SK-N-SH treated with all-trans-retinoic acid at 6 μM for 48 hours (cell line): ENCODE measurements around the gene ZFYVE28.

ENCODE experiments used
- ATAC-seq: fragments of 200-7000 bp; cut with Tn5 transposase; 3 replicates; pipeline ENCODE4 v1.9.1; 2020; ENCODE audit warnings: mild to moderate bottlenecking, moderate library complexity
- BACH2 ChIP-seq: fragments of 250-450 bp; sonication (Bioruptor Pico); IDR thresholded peaks from 2 replicates; pipeline ENCODE4 v1.9.0; 2021; ENCODE audit warnings: mild to moderate bottlenecking, borderline replicate concordance
- CREB5 ChIP-seq: fragments of 250-450 bp; sonication (Bioruptor Pico); IDR thresholded peaks from 2 replicates; pipeline ENCODE4 v1.5.1; 2020; ENCODE audit warnings: low read depth, mild to moderate bottlenecking, moderate library complexity
- CSRNP3 ChIP-seq: fragments of 250-450 bp; sonication (Bioruptor Pico); IDR thresholded peaks from 2 replicates; pipeline ENCODE4 v1.5.1; 2021; ENCODE audit warnings: mild to moderate bottlenecking, moderate library complexity
- ESRRG ChIP-seq: fragments of 250-450 bp; sonication (Bioruptor Pico); IDR thresholded peaks from 2 replicates; pipeline ENCODE4 v1.6.1; 2021; ENCODE audit warnings: mild to moderate bottlenecking
- GLIS3 ChIP-seq: fragments of 250-450 bp; sonication (Bioruptor Pico); IDR thresholded peaks from 2 replicates; pipeline ENCODE4 v1.5.0; 2020; ENCODE audit warnings: mild to moderate bottlenecking, moderate library complexity
- ISL1 ChIP-seq: fragments of 250-450 bp; sonication (Bioruptor Pico); IDR thresholded peaks from 2 replicates; pipeline ENCODE4 v2.1.2; 2022; ENCODE audit warnings: mild to moderate bottlenecking, moderate library complexity
- OSR1 ChIP-seq: fragments of 250-450 bp; sonication (Bioruptor Pico); IDR thresholded peaks from 2 replicates; pipeline ENCODE4 v1.8.0; 2022; ENCODE audit warnings: moderate library complexity, mild to moderate bottlenecking, inconsistent platforms
- PATZ1 ChIP-seq: fragments of 250-450 bp; sonication (Bioruptor Pico); IDR thresholded peaks from 2 replicates; pipeline ENCODE4 v1.8.0; 2020; ENCODE audit warnings: mild to moderate bottlenecking, moderate library complexity, borderline replicate concordance
- POU6F1 ChIP-seq: fragments of 250-450 bp; sonication (Bioruptor Pico); IDR thresholded peaks from 2 replicates; pipeline ENCODE4 v1.8.0; 2021; ENCODE audit warnings: low read depth, mild to moderate bottlenecking, moderate library complexity, borderline replicate concordance
- PPARA ChIP-seq: fragments of 250-450 bp; sonication (Bioruptor Pico); IDR thresholded peaks from 2 replicates; pipeline ENCODE4 v1.5.0; 2020; ENCODE audit warnings: mild to moderate bottlenecking, borderline replicate concordance
- SNAI2 ChIP-seq: fragments of 250-450 bp; sonication (Bioruptor Pico); IDR thresholded peaks from 2 replicates; pipeline ENCODE4 v1.5.0; 2020; ENCODE audit warnings: mild to moderate bottlenecking, moderate library complexity
- TCF4 ChIP-seq: fragments of 250-450 bp; sonication (Bioruptor Pico); IDR thresholded peaks from 2 replicates; pipeline ENCODE4 v1.8.0; 2021; ENCODE audit warnings: mild to moderate bottlenecking, moderate library complexity, borderline replicate concordance
- TSHZ2 ChIP-seq: fragments of 250-450 bp; sonication (Bioruptor Pico); IDR thresholded peaks from 2 replicates; pipeline ENCODE4 v1.5.0; 2020; ENCODE audit warnings: mild to moderate bottlenecking, moderate library complexity
- ZC3H10 ChIP-seq: fragments of 250-450 bp; sonication (Bioruptor Pico); IDR thresholded peaks from 2 replicates; pipeline ENCODE4 v1.5.1; 2021; ENCODE audit warnings: mild to moderate bottlenecking, moderate library complexity
- ZFP3 ChIP-seq: fragments of 250-450 bp; sonication (Bioruptor Pico); IDR thresholded peaks from 2 replicates; pipeline ENCODE4 v1.5.0; 2020; ENCODE audit warnings: mild to moderate bottlenecking, moderate library complexity
- ZFP30 ChIP-seq: fragments of 450-650 bp; formaldehyde crosslinking; IDR thresholded peaks from 2 replicates; pipeline ENCODE4 v1.5.0; 2022; ENCODE audit warnings: mild to moderate bottlenecking, moderate library complexity
- ZNF565 ChIP-seq: fragments of 450-650 bp; formaldehyde crosslinking; conservative IDR thresholded peaks from 2 replicates; pipeline ENCODE4 v1.5.0; 2020; ENCODE audit warnings: low read depth, mild to moderate bottlenecking, moderate library complexity
- ZNF70 ChIP-seq: fragments of 450-650 bp; formaldehyde crosslinking; IDR thresholded peaks from 2 replicates; pipeline ENCODE4 v1.5.0; 2020; ENCODE audit warnings: mild to moderate bottlenecking, moderate library complexity
- ZNF8 ChIP-seq: fragments of 450-650 bp; formaldehyde crosslinking; IDR thresholded peaks from 2 replicates; pipeline ENCODE4 v1.5.0; 2020; ENCODE audit warnings: mild to moderate bottlenecking, moderate library complexity

ZFYVE28 gene

GRCh38 chr4:2407991-2408342 is 10.5 kb downstream of the ZFYVE28 start:
- no peak for ATAC-seq
- TF ChIP-seq ZNF8 (no peak), ZFP3 (CRISPR knock-in tag) (no peak), SNAI2 (CRISPR knock-in tag) (no peak), TSHZ2 (CRISPR knock-in tag) (no peak), ZNF70 (CRISPR knock-in tag) (no peak), ZNF565 (no peak), ISL1 (no peak)

GRCh38 chr4:2406920-2407319 is 11.5 kb downstream of the ZFYVE28 start:
- TF ChIP-seq POU6F1 (CRISPR knock-in tag): no peak
- TF ChIP-seq BACH2 (CRISPR knock-in tag): no peak
- no peak for TF ChIP-seq ZNF8
- TF ChIP-seq PATZ1 (CRISPR knock-in tag): no peak
- TF ChIP-seq TCF4: no peak
- no peak for TF ChIP-seq PPARA (CRISPR knock-in tag)
- TF ChIP-seq CREB5 (CRISPR knock-in tag): no peak
- TF ChIP-seq ZFP3 (CRISPR knock-in tag): no peak
- no peak for TF ChIP-seq ZC3H10 (CRISPR knock-in tag)
- TF ChIP-seq ZNF70 (CRISPR knock-in tag): no peak
- ATAC-seq: no peak

GRCh38 chr4:2406406-2406805 is 12.0 kb downstream of the ZFYVE28 start:
- TF ChIP-seq CSRNP3 (CRISPR knock-in tag): no peak
- no peak for TF ChIP-seq OSR1 (CRISPR knock-in tag)
- TF ChIP-seq PPARA (CRISPR knock-in tag): no peak
- no peak for TF ChIP-seq POU6F1 (CRISPR knock-in tag)
- TF ChIP-seq SNAI2 (CRISPR knock-in tag): no peak
- TF ChIP-seq ZFP30: no peak
- no peak for TF ChIP-seq TCF4
- no peak for TF ChIP-seq ZFP3 (CRISPR knock-in tag)
- TF ChIP-seq BACH2 (CRISPR knock-in tag): no peak
- no peak for TF ChIP-seq ESRRG
- ATAC-seq: no peak

- TF ChIP-seq TCF4 (no peak), ZNF8 (no peak), POU6F1 (CRISPR knock-in tag) (no peak), PPARA (CRISPR knock-in tag) (no peak), SNAI2 (CRISPR knock-in tag) (no peak), ZC3H10 (CRISPR knock-in tag) (no peak), TSHZ2 (CRISPR knock-in tag) (no peak), ZFP30 (no peak), GLIS3 (CRISPR knock-in tag) (no peak), ZNF70 (CRISPR knock-in tag) (no peak), ESRRG (no peak)
- TF ChIP-seq, all 23 proteins: peak for 0
- no peak for ATAC-seq
Observed at GRCh38 chr4:2402941-2403340, 15.5 kb downstream of the ZFYVE28 start.
